ELR (cell line): ENCODE measurements around the gene NCBP3.
"Not testable (repeated sequence)": the region's sequence is repeated elsewhere in the genome, so short reads cannot be mapped to it uniquely, and the experiment has no call there.

Source experiments
- DNase-seq: peaks from one replicate; pipeline ENCODE4 v3.0.0-alpha.2; 2015; ENCODE audit warnings: low read depth

NCBP3 gene

GRCh38 chr17:3788200-3788599 lies 57.8 kb downstream of the NCBP3 start:
- no peak for DNase-seq

GRCh38 chr17:3785323-3785722 lies 60.7 kb downstream of the NCBP3 start:
- not testable (repeated sequence) for DNase-seq

- DNase-seq: no peak
Measured at GRCh38 chr17:3782751-3783150, 63.3 kb downstream of the NCBP3 start.

GRCh38 chr17:3780986-3781385 lies 65.1 kb downstream of the NCBP3 start:
- no peak for DNase-seq

GRCh38 chr17:3777366-3778120 lies 68.5 kb downstream of the NCBP3 start:
- DNase-seq: no peak

GRCh38 chr17:3773966-3774365 lies 72.1 kb downstream of the NCBP3 start:
- no peak for DNase-seq

- DNase-seq: peak; percentile 78
Measured at GRCh38 chr17:3773511-3773910, 72.5 kb downstream of the NCBP3 start.

- DNase-seq: no peak
Measured at GRCh38 chr17:3772764-3773163, 73.3 kb downstream of the NCBP3 start.

GRCh38 chr17:3771140-3771539 lies 74.9 kb downstream of the NCBP3 start:
- DNase-seq: no peak

GRCh38 chr17:3770466-3770865 lies 75.6 kb downstream of the NCBP3 start:
- DNase-seq: no peak

- no peak for DNase-seq
Measured at GRCh38 chr17:3768769-3769168, 77.3 kb downstream of the NCBP3 start.

- no peak for DNase-seq
Measured at GRCh38 chr17:3768341-3768740, 77.7 kb downstream of the NCBP3 start.

GRCh38 chr17:3766779-3767178 lies 79.3 kb downstream of the NCBP3 start:
- DNase-seq: no peak

- DNase-seq: no peak
Measured at GRCh38 chr17:3765981-3766380, 80.1 kb downstream of the NCBP3 start.

- no peak for DNase-seq
Measured at GRCh38 chr17:3763777-3764170, 82.3 kb downstream of the NCBP3 start.

- DNase-seq: no peak
Measured at GRCh38 chr17:3762922-3763776, 82.9 kb downstream of the NCBP3 start.

GRCh38 chr17:3761918-3762380 lies 84.1 kb downstream of the NCBP3 start:
- no peak for DNase-seq

GRCh38 chr17:3761036-3761917 lies 84.8 kb downstream of the NCBP3 start:
- DNase-seq: no peak

GRCh38 chr17:3759597-3760216 lies 86.3 kb downstream of the NCBP3 start:
- no peak for DNase-seq

GRCh38 chr17:3755335-3756030 lies 90.6 kb downstream of the NCBP3 start:
- DNase-seq: no peak
